Osteoblast (primary cell): ENCODE results near the gene HMGCS2. TPM values are rescaled to one million over a fixed set of nuclear protein-coding genes. Genes with fewer than 3 reads are reported as not detected.

Experiments used
- DNase-seq: peaks from one replicate; pipeline ENCODE4 v3.0.0; 2011; ENCODE audit warnings: low spot score, mixed read lengths; ENCODE audit not compliant: insufficient read length; ENCODE audit errors: missing footprints
- H2AFZ ChIP-seq: 2 replicates; pipeline ENCODE4 v1.6.0; 2011; ENCODE audit warnings: mild to moderate bottlenecking, low read length
- H3K27ac ChIP-seq: 2 replicates; pipeline ENCODE4 v1.5.1; 2011; ENCODE audit warnings: mild to moderate bottlenecking, low read depth, low read length, moderate library complexity
- H3K27me3 ChIP-seq: 2 replicates; pipeline ENCODE4 v1.6.0; 2012; ENCODE audit warnings: mild to moderate bottlenecking, control low read depth, inconsistent platforms, low read length, moderate library complexity; ENCODE audit not compliant: insufficient read depth
- H3K36me3 ChIP-seq: 2 replicates; pipeline ENCODE4 v1.5.1; 2011; ENCODE audit warnings: mild to moderate bottlenecking, low read length, control low read depth, moderate library complexity; ENCODE audit not compliant: insufficient read depth
- H3K4me1 ChIP-seq: 2 replicates; pipeline ENCODE4 v1.5.1; 2011; ENCODE audit warnings: mild to moderate bottlenecking, low read length, control low read depth, moderate library complexity; ENCODE audit not compliant: insufficient read depth
- H3K4me2 ChIP-seq: 2 replicates; pipeline ENCODE4 v1.6.0; 2011; ENCODE audit warnings: mild to moderate bottlenecking, low read length; ENCODE audit not compliant: insufficient read depth
- H3K4me3 ChIP-seq: fragments of 200-600 bp; sonication (generic); 3 replicates; pipeline ENCODE4 v1.5.1; 2012; ENCODE audit warnings: mild to moderate bottlenecking, low read length, inconsistent platforms; ENCODE audit not compliant: insufficient read depth
- H3K79me2 ChIP-seq: 2 replicates; pipeline ENCODE4 v1.6.0; 2012; ENCODE audit warnings: mild to moderate bottlenecking, low read length, control low read depth, inconsistent platforms; ENCODE audit not compliant: insufficient read depth
- H3K9me3 ChIP-seq: 2 replicates; pipeline ENCODE4 v1.5.1; 2011; ENCODE audit warnings: low read depth, low read length, control low read depth
- H4K20me1 ChIP-seq: 2 replicates; pipeline ENCODE4 v1.6.0; 2012; ENCODE audit warnings: mild to moderate bottlenecking, low read length, control low read depth; ENCODE audit not compliant: insufficient read depth
- total RNA-seq: library from RNA; depleted of rRNA; stranded (reverse); fragments of >200 nt; gene quantifications from 2 replicates; pipeline ENCODE4 v1.2.3, GENCODE V29; 2012
- TF ChIP-seq, protein P1 (sequence below): IDR thresholded peaks from 2 replicates; pipeline ENCODE4 v1.5.1; 2011; ENCODE audit warnings: mild to moderate bottlenecking, low read depth, low read length, moderate library complexity; ENCODE audit errors: extremely low read depth

HMGCS2 gene
- total RNA-seq, 1 donor: not detected

DNA sequence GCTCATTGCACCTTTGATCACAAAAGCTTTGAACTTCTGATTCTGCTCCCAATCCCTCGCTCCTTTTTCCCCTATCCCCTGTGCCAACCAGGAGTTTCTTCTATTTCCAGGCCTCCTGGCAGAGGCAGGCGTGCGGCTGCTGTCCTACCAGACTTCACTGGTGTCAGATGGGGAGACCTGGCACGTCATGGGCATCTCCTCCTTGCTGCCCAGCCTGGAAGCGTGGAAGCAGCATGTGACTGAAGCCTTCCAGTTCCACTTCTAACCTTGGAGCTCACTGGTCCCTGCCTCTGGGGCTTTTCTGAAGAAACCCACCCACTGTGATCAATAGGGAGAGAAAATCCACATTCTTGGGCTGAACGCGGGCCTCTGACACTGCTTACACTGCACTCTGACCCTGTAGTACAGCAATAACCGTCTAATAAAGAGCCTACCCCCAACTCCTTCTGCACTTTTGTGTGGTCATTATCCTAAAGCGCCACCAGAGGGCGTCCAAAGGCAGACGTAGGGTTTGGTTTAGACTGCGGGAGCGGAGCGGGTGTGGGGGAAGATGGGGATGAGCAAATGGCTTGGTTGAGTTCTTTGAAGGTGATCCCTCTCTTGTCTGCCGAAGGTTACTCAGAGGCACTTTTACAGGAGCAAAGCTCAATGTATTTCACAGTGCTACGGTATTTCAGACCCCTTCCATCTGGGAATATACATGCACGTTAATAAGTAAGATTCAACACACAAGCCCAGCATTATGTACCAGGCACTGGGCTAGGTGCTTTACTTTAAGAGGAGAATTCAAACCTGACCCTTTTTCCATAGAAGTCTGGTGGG is 24.7 kb downstream of the HMGCS2 start:
- H3K27me3 ChIP-seq: no peaks in the 10 kb centered on the region
- TF ChIP-seq, protein P1, sequence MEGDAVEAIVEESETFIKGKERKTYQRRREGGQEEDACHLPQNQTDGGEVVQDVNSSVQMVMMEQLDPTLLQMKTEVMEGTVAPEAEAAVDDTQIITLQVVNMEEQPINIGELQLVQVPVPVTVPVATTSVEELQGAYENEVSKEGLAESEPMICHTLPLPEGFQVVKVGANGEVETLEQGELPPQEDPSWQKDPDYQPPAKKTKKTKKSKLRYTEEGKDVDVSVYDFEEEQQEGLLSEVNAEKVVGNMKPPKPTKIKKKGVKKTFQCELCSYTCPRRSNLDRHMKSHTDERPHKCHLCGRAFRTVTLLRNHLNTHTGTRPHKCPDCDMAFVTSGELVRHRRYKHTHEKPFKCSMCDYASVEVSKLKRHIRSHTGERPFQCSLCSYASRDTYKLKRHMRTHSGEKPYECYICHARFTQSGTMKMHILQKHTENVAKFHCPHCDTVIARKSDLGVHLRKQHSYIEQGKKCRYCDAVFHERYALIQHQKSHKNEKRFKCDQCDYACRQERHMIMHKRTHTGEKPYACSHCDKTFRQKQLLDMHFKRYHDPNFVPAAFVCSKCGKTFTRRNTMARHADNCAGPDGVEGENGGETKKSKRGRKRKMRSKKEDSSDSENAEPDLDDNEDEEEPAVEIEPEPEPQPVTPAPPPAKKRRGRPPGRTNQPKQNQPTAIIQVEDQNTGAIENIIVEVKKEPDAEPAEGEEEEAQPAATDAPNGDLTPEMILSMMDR: peak; percentile 91
- H4K20me1 ChIP-seq: no peaks in the 10 kb centered on the region
- no peak overlapping the region for H3K4me3 ChIP-seq
- H3K4me1 ChIP-seq: peaks cover 6% of the 10 kb centered on the region
- no peak overlapping the region for H3K27ac ChIP-seq
- H3K4me2 ChIP-seq: no peak overlapping the region
- no peaks in the 10 kb centered on the region for H3K79me2 ChIP-seq
- no peak overlapping the region for H2AFZ ChIP-seq
- H3K9me3 ChIP-seq: no peaks in the 10 kb centered on the region
- no peaks in the 10 kb centered on the region for H3K36me3 ChIP-seq
- DNase-seq: peak; percentile 94

- Histone ChIP-seq H3K4me1 (peaks cover 6% of the 10 kb centered on the region), H3K9me3 (no peaks in the 10 kb centered on the region), H2AFZ (no peak overlapping the region), H3K27ac (no peak overlapping the region), H4K20me1 (no peaks in the 10 kb centered on the region), H3K79me2 (no peaks in the 10 kb centered on the region), H3K4me2 (no peak overlapping the region), H3K36me3 (no peaks in the 10 kb centered on the region), H3K27me3 (no peaks in the 10 kb centered on the region), H3K4me3 (no peak overlapping the region)
- TF ChIP-seq, protein P1: no peak
- no peak for DNase-seq
Observed at GRCh38 chr1:119743308-119743707, 25.4 kb downstream of the HMGCS2 start.

- DNase-seq: no peak
- no peaks in the 10 kb centered on the region for H4K20me1 ChIP-seq
- no peaks in the 10 kb centered on the region for H3K36me3 ChIP-seq
- no peaks in the 10 kb centered on the region for H3K9me3 ChIP-seq
- H3K27me3 ChIP-seq: no peaks in the 10 kb centered on the region
- H3K79me2 ChIP-seq: no peaks in the 10 kb centered on the region
- no peak overlapping the region for H3K27ac ChIP-seq
- peaks cover 6% of the 10 kb centered on the region for H3K4me1 ChIP-seq
- TF ChIP-seq, protein P1: no peak
- no peak overlapping the region for H3K4me3 ChIP-seq
- no peak overlapping the region for H2AFZ ChIP-seq
- H3K4me2 ChIP-seq: no peak overlapping the region
Observed at GRCh38 chr1:119742677-119743076, 26.0 kb downstream of the HMGCS2 start.

- H3K4me3 ChIP-seq: no peak overlapping the region
- H3K4me2 ChIP-seq: no peak overlapping the region
- no peaks in the 10 kb centered on the region for H4K20me1 ChIP-seq
- no peak overlapping the region for H3K27ac ChIP-seq
- TF ChIP-seq, protein P1: no peak
- no peak for DNase-seq
- H3K9me3 ChIP-seq: no peaks in the 10 kb centered on the region
- no peaks in the 10 kb centered on the region for H3K27me3 ChIP-seq
- H3K4me1 ChIP-seq: peaks cover 6% of the 10 kb centered on the region
- peak overlapping the region; percentile 51 for H2AFZ ChIP-seq
- no peaks in the 10 kb centered on the region for H3K36me3 ChIP-seq
- no peaks in the 10 kb centered on the region for H3K79me2 ChIP-seq
Observed at GRCh38 chr1:119742202-119742601, 26.5 kb downstream of the HMGCS2 start.
